Stimulated activated CD4-positive, alpha-beta T cell treated with anti-CD3 and anti-CD28 coated beads, TNF-alpha, amount 100 ng/mL, for 1 hour (primary cell): ENCODE measurements around the gene GP9.
"Not testable (repeated sequence)": the region's sequence is repeated elsewhere in the genome, so short reads cannot be mapped to it uniquely, and the experiment has no call there.

ENCODE experiments used
- DNase-seq, 3 donors: peaks; one replicate each; pipeline ENCODE4 v3.0.0-alpha.2; 2020; ENCODE audit warnings: low read depth in 3 of 3, low spot score in 1 of 3

Gene GP9

GRCh38 chr3:129047553-129047839, 13.1 kb upstream of the GP9 start:
- no peak for DNase-seq

GRCh38 chr3:129050556-129051295, 9.9 kb upstream of the GP9 start:
- no peak for DNase-seq

DNA sequence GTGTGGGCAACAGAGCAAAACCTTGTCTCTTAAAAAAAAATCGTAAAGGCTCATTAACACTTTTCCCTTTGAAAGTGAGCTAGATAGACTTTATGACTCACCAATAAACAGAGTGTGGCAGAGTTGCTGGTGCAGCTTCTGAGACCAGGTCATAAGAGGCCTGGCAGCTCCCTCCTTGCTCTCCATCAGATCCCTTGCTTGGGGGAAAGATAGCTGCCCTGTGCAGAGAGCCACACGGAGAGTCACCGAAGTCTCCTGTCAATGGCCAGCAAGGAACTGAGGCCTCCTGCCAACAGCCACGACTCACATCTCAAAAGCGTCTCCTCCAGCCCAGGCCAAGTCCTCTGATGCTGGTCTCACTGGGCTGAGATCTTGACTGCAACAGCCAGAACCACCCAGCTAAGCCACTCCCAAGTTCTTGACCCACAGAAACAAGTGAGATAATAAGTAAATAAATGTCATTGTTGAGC, 8.7 kb upstream of the GP9 start:
- DNase-seq = no peak

GRCh38 chr3:129052675-129053074, 7.9 kb upstream of the GP9 start:
- no peak for DNase-seq

GRCh38 chr3:129054605-129055104, 5.9 kb upstream of the GP9 start:
- no peak for DNase-seq

- DNase-seq = no peak
Observed at GRCh38 chr3:129056451-129057173, 4.0 kb upstream of the GP9 start.

DNA sequence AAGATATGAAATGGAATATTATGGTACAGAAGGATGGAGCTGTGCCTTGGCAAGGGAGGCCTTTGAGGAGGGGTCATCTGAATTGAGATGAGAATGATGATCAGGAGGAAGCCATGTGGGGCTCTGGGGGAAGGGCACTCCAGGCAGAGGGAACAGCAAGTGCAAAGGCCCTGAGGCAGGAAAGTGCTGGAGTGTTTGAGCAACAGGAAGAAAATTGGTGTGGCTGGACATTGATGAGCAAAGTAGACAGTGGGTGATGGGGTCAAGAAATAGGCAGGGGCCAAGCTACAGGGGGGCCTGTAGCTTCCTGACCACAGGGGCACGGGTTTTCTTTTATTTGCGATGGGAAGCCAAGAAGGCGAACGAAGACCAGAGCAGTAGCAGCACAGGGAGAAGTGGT, 3.3 kb upstream of the GP9 start:
- no peak for DNase-seq

GRCh38 chr3:129058441-129059200, 2.0 kb upstream of the GP9 start:
- no peak for DNase-seq

DNA sequence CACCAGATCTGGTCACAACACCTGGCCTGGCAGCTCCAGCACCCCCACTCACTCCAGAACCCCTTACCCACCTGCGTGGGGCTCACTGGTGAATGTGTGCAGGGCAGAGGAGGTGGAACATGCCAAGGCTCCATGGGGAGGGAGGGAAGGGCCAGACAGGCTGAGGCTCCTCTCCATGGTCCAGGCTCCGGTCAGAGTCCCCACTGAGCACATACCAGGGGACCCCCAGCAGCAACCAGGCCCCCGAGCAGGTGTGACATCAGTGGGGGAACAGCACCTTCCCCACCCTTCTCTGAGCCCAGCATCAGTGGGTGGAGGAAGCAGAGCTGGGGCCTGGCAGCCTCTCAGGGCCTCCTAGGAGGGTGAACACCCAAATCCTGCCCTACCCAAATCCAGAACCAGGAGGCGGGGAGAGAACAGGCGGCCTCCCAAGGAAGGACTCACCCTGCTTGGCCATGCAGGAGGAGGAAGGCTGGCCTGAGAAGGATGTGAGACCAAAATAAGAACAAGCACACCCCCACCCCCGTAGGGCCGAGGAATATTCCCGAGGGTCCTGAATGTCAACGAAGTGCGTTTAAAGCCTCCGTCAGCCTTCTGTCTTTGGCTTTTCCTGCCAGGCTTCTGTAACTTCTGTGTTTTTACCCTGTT, 1.1 kb upstream of the GP9 start:
- no peak for DNase-seq

DNA sequence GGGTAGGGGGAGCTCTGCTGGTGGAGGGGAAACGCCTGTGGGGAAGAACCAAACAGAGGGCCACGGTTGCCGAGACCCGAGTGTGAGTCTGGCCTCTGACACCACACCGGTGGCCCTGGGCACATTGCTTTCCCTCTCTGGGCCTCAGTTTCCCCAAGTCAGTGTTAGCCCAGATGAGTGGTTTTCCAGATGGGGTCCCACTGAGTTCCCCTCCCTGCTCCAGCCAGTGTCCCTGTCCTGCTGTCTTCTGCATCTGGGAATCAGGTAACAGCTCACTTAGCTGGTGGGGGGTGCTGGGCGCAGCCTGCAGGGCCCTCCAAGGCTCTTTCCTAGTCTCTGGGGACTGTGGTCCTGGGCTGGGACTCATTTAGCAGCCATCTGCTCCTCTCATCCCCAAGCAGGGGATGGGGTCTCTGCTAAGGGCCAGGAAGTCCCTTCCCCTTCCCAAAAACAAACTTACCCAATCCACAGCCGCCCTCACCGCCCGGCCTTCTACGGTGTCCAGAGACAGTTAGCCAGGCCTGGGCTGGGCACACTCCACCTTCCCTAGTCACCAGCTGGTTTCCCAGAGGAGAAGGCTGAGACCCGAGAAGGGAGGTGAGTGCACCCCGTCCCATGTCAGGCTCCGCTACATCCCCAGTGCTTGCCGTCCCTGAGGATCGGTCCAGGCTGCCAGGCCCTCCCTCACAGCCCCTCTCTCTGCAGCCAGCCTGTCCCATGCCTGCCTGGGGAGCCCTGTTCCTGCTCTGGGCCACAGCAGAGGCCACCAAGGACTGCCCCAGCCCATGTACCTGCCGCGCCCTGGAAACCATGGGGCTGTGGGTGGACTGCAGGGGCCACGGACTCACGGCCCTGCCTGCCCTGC, 676 bp downstream of the GP9 start:
- no peak for DNase-seq

- no peak for DNase-seq
Observed at GRCh38 chr3:129061888-129062834, 1.6 kb downstream of the GP9 start.

- DNase-seq = no peak
Observed at GRCh38 chr3:129063091-129063640, 2.6 kb downstream of the GP9 start.

- DNase-seq = no peak
Observed at GRCh38 chr3:129063841-129064482, 3.4 kb downstream of the GP9 start.

GRCh38 chr3:129065016-129065719, 4.6 kb downstream of the GP9 start:
- DNase-seq = no peak

DNA sequence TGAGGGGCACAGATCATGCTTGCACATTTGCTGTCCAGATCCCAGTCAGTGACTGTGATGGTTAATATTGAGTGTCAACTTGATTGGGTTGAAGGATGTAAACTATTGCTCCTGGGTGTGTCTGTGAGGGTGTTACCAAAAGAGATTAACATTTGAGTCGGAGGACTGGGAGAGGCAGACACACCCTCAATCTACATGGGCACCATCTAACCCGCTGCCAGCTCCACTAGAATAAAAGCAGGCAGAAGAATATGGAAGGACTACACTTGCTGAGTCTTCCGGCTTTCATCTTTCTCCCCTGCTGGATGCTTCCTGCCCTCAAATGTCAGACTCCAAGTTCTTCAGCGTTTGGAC, 5.1 kb downstream of the GP9 start:
- DNase-seq = no peak

- DNase-seq = not testable (repeated sequence)
Observed at GRCh38 chr3:129067719-129068118, 7.1 kb downstream of the GP9 start.

DNA sequence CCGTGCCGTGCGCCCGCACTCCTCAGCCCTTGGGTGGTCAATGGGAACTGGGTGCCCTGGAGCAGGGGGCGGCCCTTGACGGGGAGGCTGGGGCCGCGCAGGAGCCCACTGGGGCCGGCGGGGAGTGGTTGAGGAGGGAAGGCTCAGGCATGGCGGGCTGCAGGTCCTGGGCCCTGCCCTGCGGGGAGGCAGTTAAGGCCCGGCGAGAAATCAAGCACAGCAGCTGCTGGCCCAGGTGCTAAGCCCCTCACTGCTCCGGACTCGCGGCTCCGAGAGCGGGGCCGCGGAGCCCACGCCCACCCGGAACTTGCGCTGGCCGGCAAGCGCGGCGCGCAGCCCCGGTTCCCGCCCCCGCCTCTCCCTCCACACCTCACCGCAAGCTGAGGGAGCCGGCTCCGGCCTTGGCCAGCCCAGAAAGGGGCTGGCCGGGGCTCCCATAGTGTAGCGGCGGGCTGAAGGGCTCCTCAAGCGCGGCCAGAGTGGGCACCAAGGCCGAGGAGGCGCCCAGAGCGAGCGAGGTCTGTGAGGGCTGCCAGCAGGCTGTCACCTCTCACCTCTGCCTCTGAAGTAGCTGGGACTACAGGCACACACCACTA, 7.8 kb downstream of the GP9 start:
- no peak for DNase-seq
